Hypothalamus (tissue), 51 donors: Measurements from ENCODE around the gene ITPK1.

Experiments used
- DNase-seq, 51 donors: peaks; one replicate each; lab custom pipeline; 2025; lab: John Stamatoyannopoulos, UW

ITPK1 gene

DNA sequence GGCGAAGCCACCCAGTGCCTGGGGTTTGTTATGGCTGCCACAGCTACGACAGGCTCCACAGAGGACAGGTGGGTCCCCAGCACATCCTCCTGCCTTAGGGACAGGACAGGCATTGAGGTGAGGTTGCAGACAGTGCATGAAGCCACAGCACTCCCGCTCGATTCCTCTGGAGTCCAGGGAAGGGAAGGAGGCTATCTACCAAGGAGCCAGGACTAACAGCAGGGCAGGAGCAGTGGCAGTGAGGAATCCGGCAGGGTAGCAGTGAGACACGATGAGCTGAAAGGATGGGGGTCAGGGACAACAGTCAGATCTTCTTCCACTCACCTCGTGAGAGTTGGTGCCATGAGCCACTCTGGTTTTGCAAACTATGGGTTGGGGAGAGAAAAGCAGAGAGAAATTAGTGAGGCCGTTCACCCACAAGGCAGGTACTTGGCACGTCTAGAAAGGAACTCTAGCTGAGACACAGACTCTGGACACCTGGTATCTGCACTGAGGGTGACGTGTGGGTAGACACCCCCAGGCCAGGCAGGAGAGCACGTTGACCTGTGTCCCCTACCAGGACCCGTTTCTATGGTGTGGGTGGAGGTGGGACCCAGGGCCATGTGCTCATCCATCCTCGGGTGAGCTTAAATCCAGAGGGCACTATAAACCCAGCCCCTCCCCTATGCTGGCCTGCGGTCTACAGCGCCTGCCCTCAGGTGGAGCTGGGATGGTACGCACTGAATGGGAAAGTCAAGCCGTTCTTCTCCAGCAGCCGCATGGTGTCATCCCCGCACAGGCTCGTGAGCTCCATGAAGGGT lies 153.5 kb downstream of the ITPK1 start:
- DNase-seq = no peak

- no peak for DNase-seq
Measured at GRCh38 chr14:92961567-92961855, 154.2 kb downstream of the ITPK1 start.

- DNase-seq = no peak
Measured at GRCh38 chr14:92960706-92961566, 154.8 kb downstream of the ITPK1 start.

GRCh38 chr14:92959761-92960680 lies 155.7 kb downstream of the ITPK1 start:
- DNase-seq = no peak

DNA sequence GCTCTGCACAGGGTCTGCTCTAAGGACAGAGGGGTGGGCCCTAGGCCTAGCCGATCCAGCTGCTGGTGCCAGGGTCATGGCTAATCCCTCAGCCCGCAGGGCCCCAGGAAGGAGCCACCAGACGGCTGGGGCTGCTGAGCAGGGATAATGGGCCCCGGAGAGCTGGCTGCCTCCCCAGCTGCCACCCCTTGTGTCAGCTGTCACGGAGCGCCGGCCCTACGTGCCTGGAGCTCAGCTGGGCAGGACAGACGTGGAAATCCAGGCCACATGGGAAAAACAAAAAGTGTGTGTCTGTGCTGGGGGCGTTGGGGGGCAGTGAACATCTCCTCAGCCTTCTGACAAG lies 156.6 kb downstream of the ITPK1 start:
- peak in 40 of 51 donors; percentile 36 to 90 (median 70) for DNase-seq

DNA sequence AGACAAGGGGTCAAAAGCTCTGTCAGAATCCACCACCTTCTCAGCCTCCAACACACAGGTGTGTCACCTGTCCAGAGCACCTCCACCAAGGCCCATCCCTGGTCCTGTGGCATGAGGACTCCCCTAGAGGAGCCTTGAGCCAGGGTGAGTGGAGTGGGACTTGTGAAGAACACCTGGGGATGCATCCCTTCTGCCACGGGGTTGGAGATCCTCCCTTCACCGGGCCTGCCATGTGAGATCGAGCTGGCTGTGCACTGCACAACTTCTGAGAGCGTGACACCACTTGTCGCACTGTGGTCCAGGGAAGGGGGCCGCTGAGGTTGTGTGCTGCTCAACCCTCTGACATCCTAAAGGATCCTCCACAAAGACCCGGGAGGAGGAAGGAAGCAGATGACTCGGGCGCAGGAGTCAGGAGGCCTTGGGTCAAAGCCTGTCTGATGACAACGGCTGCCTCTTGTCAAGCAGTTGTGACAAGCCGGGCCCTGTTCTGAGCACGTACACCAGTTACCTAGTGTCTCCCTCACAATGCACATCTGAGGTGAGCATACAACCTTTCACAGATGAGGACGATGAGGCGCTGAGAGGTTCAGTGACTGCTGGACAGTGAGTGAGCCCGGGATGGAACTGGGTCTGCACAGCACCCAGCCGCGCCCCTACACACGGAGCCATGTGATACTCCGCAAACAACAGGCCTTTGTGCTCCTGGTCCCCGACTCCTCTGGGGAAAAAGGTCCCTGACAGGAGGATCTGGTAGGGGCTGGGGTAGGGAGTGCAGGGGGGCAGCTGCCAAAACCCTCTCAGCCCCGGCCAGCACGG lies 157.1 kb downstream of the ITPK1 start:
- DNase-seq = peak in 40 of 51 donors; percentile 25 to 88 (median 70)

DNA sequence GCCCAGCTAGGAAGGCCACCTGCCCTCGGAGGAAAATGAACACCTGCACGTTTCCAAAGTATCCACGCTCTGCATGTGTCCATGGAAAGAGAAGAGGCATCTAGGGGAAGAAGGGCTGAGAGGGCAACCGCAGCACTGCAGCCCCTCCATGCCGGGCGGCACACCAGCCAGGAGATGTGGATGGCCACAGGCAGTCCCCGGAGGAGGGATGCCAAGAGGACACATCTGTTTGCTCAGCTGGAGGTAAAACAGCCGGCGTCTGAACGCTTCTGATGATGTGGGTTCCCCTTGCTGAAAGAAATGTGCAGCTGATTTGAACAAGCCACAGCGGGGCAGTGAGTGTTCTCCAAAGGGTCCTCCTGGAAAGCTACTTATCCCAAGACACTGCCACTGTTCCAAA lies 158.8 kb downstream of the ITPK1 start:
- DNase-seq = no peak

DNA sequence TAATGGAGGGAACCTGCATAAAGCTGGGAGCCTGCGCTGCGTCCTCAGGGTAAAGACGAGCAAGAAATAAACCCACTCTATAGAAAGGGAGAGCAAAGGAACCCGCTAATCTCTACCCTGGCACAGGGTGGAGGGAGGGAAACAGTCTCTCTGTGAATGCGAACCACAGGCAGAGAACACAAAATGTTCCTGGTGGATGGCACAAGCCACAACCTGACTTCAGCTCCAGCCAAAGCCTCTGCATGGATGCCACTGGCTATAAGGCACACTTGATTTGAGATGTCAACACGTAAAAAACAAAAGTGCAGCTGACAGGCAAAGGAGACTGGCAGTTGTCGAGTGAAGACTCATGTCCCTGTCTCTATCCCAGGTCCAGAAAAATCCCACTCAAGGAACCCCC lies 160.3 kb downstream of the ITPK1 start:
- no peak for DNase-seq

DNA sequence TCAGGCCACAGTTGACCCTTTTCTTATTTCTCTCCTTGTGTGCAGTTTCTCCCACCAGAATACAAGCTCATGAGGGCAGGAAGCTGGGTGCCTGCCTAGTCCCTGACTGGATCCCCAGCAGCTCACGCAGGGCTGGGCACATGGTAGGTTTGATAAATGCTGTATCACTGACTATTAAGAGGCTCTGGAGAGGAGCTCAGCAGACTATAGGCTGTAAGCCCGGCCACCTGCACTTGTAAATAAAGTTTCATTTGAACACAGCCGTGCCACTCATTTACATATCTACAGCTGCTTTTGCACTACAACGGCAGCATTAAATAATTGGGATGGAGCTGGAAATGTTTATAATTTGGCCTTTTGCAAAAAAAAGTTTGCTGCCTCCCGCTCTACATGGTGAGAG lies 160.8 kb downstream of the ITPK1 start:
- no peak for DNase-seq

GRCh38 chr14:92953526-92953925 lies 162.2 kb downstream of the ITPK1 start:
- DNase-seq = no peak

- DNase-seq = peak in 24 of 51 donors; percentile 14 to 84 (median 36)
Measured at GRCh38 chr14:92952481-92953298, 163.0 kb downstream of the ITPK1 start.

- peak in 50 of 51 donors; percentile 28 to 92 (median 74) for DNase-seq
Measured at GRCh38 chr14:92951912-92952471, 163.7 kb downstream of the ITPK1 start.

DNA sequence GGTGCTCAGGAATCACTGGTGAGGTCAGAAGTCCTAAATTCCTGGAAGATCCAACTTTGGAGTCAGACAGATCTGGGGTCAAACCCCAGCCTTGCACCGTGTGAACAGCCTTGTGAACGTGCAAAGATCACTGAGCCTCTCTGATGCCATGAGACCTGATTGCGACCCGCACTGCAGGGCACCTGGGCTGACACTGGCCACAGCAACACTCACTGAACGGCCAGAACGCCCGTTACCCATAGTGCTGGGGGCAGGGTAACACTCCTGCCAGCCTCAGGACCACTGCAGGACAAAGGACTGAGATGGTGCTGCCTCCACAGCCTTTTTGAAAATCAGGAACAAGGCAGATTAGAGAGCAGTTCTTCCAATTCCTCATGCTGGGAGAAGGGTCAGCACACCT lies 164.5 kb downstream of the ITPK1 start:
- DNase-seq = no peak

DNA sequence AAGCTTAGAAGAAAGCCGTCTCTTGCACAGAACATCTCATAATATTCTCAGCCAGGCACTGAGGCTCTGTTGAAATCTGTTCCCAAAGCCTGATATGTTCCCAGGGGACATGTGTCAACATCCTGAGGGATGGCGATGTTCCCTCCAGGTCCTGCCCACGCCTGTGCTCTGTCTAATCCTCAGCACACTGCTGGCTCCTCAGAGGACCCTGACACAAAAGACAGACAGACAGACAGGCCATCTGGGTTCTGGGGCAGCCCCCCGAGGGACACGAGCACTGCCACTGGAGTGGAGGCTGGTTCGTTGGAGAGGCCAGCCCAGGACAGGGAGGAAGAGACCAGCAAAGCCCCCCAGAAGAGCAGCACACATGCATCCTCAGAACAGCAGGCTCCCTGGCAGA lies 165.0 kb downstream of the ITPK1 start:
- DNase-seq = no peak

- no peak for DNase-seq
Measured at GRCh38 chr14:92950193-92950540, 165.6 kb downstream of the ITPK1 start.

- DNase-seq = no peak
Measured at GRCh38 chr14:92949496-92950192, 166.1 kb downstream of the ITPK1 start.

- DNase-seq = no peak
Measured at GRCh38 chr14:92948647-92949046, 167.1 kb downstream of the ITPK1 start.

GRCh38 chr14:92946847-92947545 lies 168.7 kb downstream of the ITPK1 start:
- no peak for DNase-seq
